ENCODE results near the gene HELZ2. TPM values are rescaled to one million over a fixed set of nuclear protein-coding genes. Genes with fewer than 3 reads are reported as not detected.

HELZ2 gene
- total and polyA plus RNA-seq, 2 of the 4 experiments (the other 2 are of a cell fraction), result 4.7 to 10.6 TPM

GRCh38 chr20:63542696-63543095 lies 31.3 kb downstream of the HELZ2 start:
- Histone ChIP-seq H3K56ac (ENCODE audit: extremely low read depth, insufficient read depth, low read length) (no peak overlapping the region), H2AFZ (replicated peaks; ENCODE audit: low read length, poor library complexity) (no peak overlapping the region), H3K27ac (ENCODE audit: insufficient read depth, low read length) (no peak overlapping the region), H3K36me3 (ENCODE audit: control insufficient read depth, insufficient read depth, low read length) (no peaks in the 10 kb centered on the region), H3K27me3 (ENCODE audit: control insufficient read depth, insufficient read depth, low read length) (peaks cover 24% of the 10 kb centered on the region; the same call in 1 of the 2 replicates), H3K4me2 (ENCODE audit: low read depth, low read length) (no peak overlapping the region), H3K79me1 (ENCODE audit: low read depth in 1 of 2, low read length in 2 of 2) (no peaks in the 10 kb centered on the region), H2BK5ac (ENCODE audit: low read depth, low read length, poor library complexity, severe bottlenecking) (no peak overlapping the region), H3K4me3 (ENCODE audit: insufficient read depth, low read depth, low read length) (no peak overlapping the region), H2BK15ac (ENCODE audit: low read depth, low read length) (no peak overlapping the region), H2BK120ac (ENCODE audit: low read depth, low read length) (no peak overlapping the region), H4K5ac (ENCODE audit: low read depth, low read length) (no peak overlapping the region), H2BK20ac (ENCODE audit: low read depth, low read length) (no peak overlapping the region), H4K8ac (ENCODE audit: low read depth in 2 of 2, low read length in 2 of 2) (no peak overlapping the region), H3K4ac (ENCODE audit: low read depth, low read length) (no peak overlapping the region), H3K9me1 (ENCODE audit: insufficient read depth, low read length) (no peaks in the 10 kb centered on the region), H4K20me1 (ENCODE audit: insufficient read depth, low read length) (no peaks in the 10 kb centered on the region), H3K14ac (replicated peaks; ENCODE audit: low read depth, low read length) (no peak overlapping the region), H3K18ac (ENCODE audit: low read depth, low read length) (no peak overlapping the region), H3K9me3 (ENCODE audit: control insufficient read depth, insufficient read depth, low read length) (no peaks in the 10 kb centered on the region), H3K23ac (ENCODE audit: low read depth, low read length) (no peak overlapping the region), H2AK9ac (replicated peaks; ENCODE audit: low read depth, low read length, poor library complexity) (no peak overlapping the region), H3K4me1 (ENCODE audit: control insufficient read depth, insufficient read depth, low read length) (peaks cover 3% of the 10 kb centered on the region; the same call in 1 of the 2 replicates), H2AK5ac (ENCODE audit: low read depth, low read length) (no peak overlapping the region), H4K91ac (ENCODE audit: insufficient read depth, low read depth, low read length) (no peak overlapping the region), H3K9ac (ENCODE audit: low read depth, low read length) (no peak overlapping the region)
- 71% methylated on average over 9 of the region's 10 CpGs; no CpG with 5 or more reads in 1 of the 2 experiments for WGBS, 2 experiments (ENCODE audit: extremely low coverage in 2 of 2, insufficient read length in 1 of 2)
- dilution Hi-C loops (cut with HindIII; ENCODE audit: low sequenced_read_pairs, unreplicated experiment) (no loop called here), in situ Hi-C loops (cut with MboI; ENCODE audit: low sequenced_read_pairs) (no loop called here), intact Hi-C loops (cut with micrococcal nuclease) (no loop called here)
- CTCF ChIA-PET, result no interaction called here
- BruUV-seq (replicated peaks), result no TSS peak
- POLR2A ChIA-PET (ENCODE audit: unreplicated experiment), result no interaction called here
- ATAC-seq (ENCODE audit: low read depth) (no peak), DNase-seq (no peak)
- no peak for TF ChIP-seq RCOR1 (IDR thresholded peaks at IDR 0.05; ENCODE audit: insufficient replicate concordance, low read length)
- TF ChIP-seq, protein P1, sequence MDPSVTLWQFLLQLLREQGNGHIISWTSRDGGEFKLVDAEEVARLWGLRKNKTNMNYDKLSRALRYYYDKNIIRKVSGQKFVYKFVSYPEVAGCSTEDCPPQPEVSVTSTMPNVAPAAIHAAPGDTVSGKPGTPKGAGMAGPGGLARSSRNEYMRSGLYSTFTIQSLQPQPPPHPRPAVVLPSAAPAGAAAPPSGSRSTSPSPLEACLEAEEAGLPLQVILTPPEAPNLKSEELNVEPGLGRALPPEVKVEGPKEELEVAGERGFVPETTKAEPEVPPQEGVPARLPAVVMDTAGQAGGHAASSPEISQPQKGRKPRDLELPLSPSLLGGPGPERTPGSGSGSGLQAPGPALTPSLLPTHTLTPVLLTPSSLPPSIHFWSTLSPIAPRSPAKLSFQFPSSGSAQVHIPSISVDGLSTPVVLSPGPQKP (IDR thresholded peaks at IDR 0.05; ENCODE audit: borderline replicate concordance, low read depth, low read length), result no peak
- TF ChIP-seq MAZ (IDR thresholded peaks at IDR 0.05; ENCODE audit: borderline replicate concordance, low read depth, low read length), result no peak
- TF ChIP-seq, protein P2, sequence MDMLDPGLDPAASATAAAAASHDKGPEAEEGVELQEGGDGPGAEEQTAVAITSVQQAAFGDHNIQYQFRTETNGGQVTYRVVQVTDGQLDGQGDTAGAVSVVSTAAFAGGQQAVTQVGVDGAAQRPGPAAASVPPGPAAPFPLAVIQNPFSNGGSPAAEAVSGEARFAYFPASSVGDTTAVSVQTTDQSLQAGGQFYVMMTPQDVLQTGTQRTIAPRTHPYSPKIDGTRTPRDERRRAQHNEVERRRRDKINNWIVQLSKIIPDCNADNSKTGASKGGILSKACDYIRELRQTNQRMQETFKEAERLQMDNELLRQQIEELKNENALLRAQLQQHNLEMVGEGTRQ (IDR thresholded peaks at IDR 0.05; ENCODE audit: low read depth, low read length), result no peak
- no peak for TF ChIP-seq BHLHE40 (IDR thresholded peaks at IDR 0.05; ENCODE audit: low read depth, low read length)
- TF ChIP-seq CEBPB (IDR thresholded peaks at IDR 0.05; ENCODE audit: low read depth, low read length), result no peak
- TF ChIP-seq RFX5 (IDR thresholded peaks at IDR 0.05; ENCODE audit: low read depth, low read length), result no peak
- no peak for TF ChIP-seq MXI1 (IDR thresholded peaks at IDR 0.05; ENCODE audit: borderline replicate concordance, low read depth, low read length)
- TF ChIP-seq POLR2A (IDR thresholded peaks at IDR 0.05; ENCODE audit: low read depth, low read length), result no peak
- no peak for TF ChIP-seq CTCF (conservative IDR thresholded peaks at IDR 0.05; ENCODE audit: low read depth, low read length)
- TF ChIP-seq NFE2L2 (IDR thresholded peaks at IDR 0.05; ENCODE audit: low read depth, low read length), result no peak
- no peak for TF ChIP-seq CHD1 (IDR thresholded peaks at IDR 0.05; ENCODE audit: low read depth, low read length)
- no peak for TF ChIP-seq RAD21 (IDR thresholded peaks at IDR 0.05; ENCODE audit: low read length)
- no peak for TF ChIP-seq SMC3 (IDR thresholded peaks at IDR 0.05; ENCODE audit: low read depth, low read length)
- TF ChIP-seq FOS (IDR thresholded peaks at IDR 0.05; ENCODE audit: low read depth, low read length), result no peak
- no peak for TF ChIP-seq MAFK (IDR thresholded peaks at IDR 0.05; ENCODE audit: low read depth, low read length)
